Lower leg skin (tissue), 4 donors: ENCODE data around the gene COL15A1. TPM values are rescaled to one million over a fixed set of nuclear protein-coding genes. Genes with fewer than 3 reads are reported as not detected.

Source experiments
- DNase-seq, 2 donors: peaks; one replicate each; pipeline ENCODE4 v3.0.0-alpha.2; 2019; ENCODE audit warnings: low spot score in 2 of 2
- H3K4me3 ChIP-seq: fragments of 200-600 bp; sonication (generic); 2 replicates; pipeline ENCODE4 v1.5.1; 2017; ENCODE audit warnings: mild to moderate bottlenecking, low read depth; ENCODE audit not compliant: poor library complexity, severe bottlenecking
- CTCF ChIP-seq, 3 donors: fragments of 450-650 bp; IDR thresholded peaks; one replicate each; pipeline ENCODE4 v1.5.1; 2016; ENCODE audit warnings: antibody characterized with exemption in 3 of 3, mild to moderate bottlenecking in 3 of 3, moderate library complexity in 2 of 3
- POLR2A ChIP-seq, 2 donors: fragments of 450-650 bp; IDR thresholded peaks; one replicate each; pipeline ENCODE4 v1.6.1; 2016 to 2017; ENCODE audit warnings: antibody characterized with exemption in 2 of 2, mild to moderate bottlenecking in 1 of 2, moderate library complexity in 1 of 2
- WGBS, 2 donors: methylation state at CpG; one replicate each; pipeline ENCODE4 v1.1.5; 2018; 5-methylcytosine and 5-hydroxymethylcytosine counted together
- intact Hi-C: fragments of 100-400 bp; cut with DNase I; formaldehyde crosslinking; loops from one replicate; pipeline ENCODE4 v1.15.0; 2023; ENCODE audit warnings: low total_unique reads
- total RNA-seq, 4 donors: library from RNA; depleted of rRNA; stranded (reverse); fragments of >200 nt; gene quantifications; one replicate each; pipeline ENCODE4 v1.1.0, GENCODE V29; 2016

Gene COL15A1
- total RNA-seq, 4 donors from 2014 or later: 2.3 to 14.1 (median 8.3) TPM

- peak in 1 of 2 donors; percentile 77 for DNase-seq
- 50 to 59% methylated on average over 9 of the region's 9 CpGs for WGBS, 2 donors
- no peak overlapping the region for H3K4me3 ChIP-seq
- TF ChIP-seq POLR2A (IDR thresholded peaks at IDR 0.05) (no peak), CTCF (IDR thresholded peaks at IDR 0.05) (no peak)
- intact Hi-C loops: no loop called here
Measured at GRCh38 chr9:98916660-98917059, 27.0 kb upstream of the COL15A1 start.

GRCh38 chr9:98917746-98918487 lies 25.8 kb upstream of the COL15A1 start:
- TF ChIP-seq POLR2A (IDR thresholded peaks at IDR 0.05): no peak
- no peak for TF ChIP-seq CTCF (IDR thresholded peaks at IDR 0.05)
- intact Hi-C loops: no loop called here
- DNase-seq: peak in 1 of 2 donors; percentile 70
- no peak overlapping the region for H3K4me3 ChIP-seq
- 64 to 70% methylated on average over 5 of the region's 5 CpGs for WGBS, 2 donors

- intact Hi-C loops: no loop called here
- WGBS, 2 donors: 47 to 72% methylated on average over 1 of the region's 1 CpG
- TF ChIP-seq CTCF (IDR thresholded peaks at IDR 0.05) (no peak), POLR2A (IDR thresholded peaks at IDR 0.05) (no peak)
- peak in 1 of 2 donors; percentile 50 for DNase-seq
- no peak overlapping the region for H3K4me3 ChIP-seq
Measured at GRCh38 chr9:98921732-98922131, 22.0 kb upstream of the COL15A1 start.

GRCh38 chr9:98922721-98923435 lies 20.8 kb upstream of the COL15A1 start:
- peak in 1 of 2 donors; percentile 79 for DNase-seq
- no peak for TF ChIP-seq CTCF (IDR thresholded peaks at IDR 0.05)
- no peak for TF ChIP-seq POLR2A (IDR thresholded peaks at IDR 0.05)
- 71 to 73% methylated on average over 4 of the region's 4 CpGs for WGBS, 2 donors
- H3K4me3 ChIP-seq: no peak overlapping the region
- intact Hi-C loops: no loop called here

- TF ChIP-seq CTCF (IDR thresholded peaks at IDR 0.05) (no peak), POLR2A (IDR thresholded peaks at IDR 0.05) (no peak)
- H3K4me3 ChIP-seq: no peak overlapping the region
- intact Hi-C loops: no loop called here
- DNase-seq: peak in 1 of 2 donors; percentile 29
- WGBS, 2 donors: 75 to 85% methylated on average over 5 of the region's 5 CpGs
Measured at GRCh38 chr9:98923451-98924123, 20.1 kb upstream of the COL15A1 start.
